HG03469 (cell line): ENCODE measurements around the gene GCAT.

ENCODE experiments used
- ATAC-seq: cut with Tn5 transposase; IDR thresholded peaks from one replicate; pipeline ENCODE4 v1.9.1; 2021; ENCODE audit warnings: mild to moderate bottlenecking, moderate library complexity, moderate number of reproducible peaks; ENCODE audit not compliant: unreplicated experiment

GCAT gene

GRCh38 chr22:37831472-37831871, 23.7 kb downstream of the GCAT start:
- no peak for ATAC-seq

DNA sequence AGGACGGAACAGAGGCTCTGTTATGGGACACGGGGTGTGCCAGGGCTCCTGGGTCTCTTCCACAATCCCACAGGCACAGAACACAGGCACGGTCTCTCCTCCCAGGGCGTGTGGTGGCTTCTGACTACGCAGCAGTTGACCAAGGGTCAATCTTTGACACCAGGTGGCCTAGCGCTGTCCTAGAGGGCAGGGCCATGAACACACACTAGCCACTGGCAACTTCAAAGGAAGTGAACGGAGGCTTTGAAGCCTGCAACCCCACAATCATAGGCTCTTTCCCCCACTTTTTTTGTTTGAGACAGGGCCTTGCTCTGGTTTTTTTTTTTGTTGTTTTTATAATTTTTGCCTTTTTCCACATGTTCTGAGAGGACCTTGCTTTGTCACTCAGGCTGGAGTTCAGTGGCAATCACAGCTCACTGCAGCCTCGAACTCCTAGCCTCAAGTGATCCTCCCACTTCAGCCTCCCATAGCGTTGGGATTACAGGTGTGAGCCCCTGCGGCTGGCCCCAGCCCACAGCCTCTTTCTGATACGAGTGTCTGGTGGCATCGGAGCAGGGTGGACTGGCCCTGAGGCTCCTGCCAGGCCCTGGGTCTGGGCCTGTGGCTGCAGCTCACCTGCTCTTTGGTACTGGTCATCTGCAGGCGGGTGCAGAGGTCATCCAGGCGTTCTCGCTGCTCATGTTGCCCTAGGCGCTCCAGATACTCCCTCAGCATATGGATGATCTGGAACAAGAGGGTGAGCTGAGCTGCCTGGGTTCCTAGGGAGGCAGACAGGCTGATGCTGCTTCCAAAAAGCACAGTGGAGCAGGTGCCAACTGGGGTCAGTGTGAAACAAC, 24.5 kb downstream of the GCAT start:
- ATAC-seq = no peak

GRCh38 chr22:37842015-37842793, 34.5 kb downstream of the GCAT start:
- ATAC-seq = no peak

- ATAC-seq = peak; percentile 23
Observed at GRCh38 chr22:37843741-37844089, 36.0 kb downstream of the GCAT start.

GRCh38 chr22:37844904-37845329, 37.2 kb downstream of the GCAT start:
- no peak for ATAC-seq

DNA sequence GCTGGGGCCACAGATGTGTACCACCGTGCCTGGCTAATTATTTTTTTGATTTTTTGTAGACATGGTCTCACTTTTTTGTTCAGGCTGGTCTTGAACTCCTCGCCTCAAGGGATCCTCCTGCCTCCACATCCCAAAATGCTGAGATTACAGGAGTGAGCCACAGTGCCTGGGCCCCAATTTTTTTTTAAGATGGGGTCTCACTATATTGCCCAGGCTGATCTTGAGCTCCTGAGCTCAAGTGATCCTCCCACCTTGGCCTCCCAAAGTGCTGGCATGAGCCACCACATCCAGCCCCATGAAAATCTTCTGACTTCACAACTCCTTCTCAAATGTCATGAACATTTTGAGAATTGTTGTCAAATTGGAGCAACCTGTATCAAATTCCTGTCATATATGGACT, 38.7 kb downstream of the GCAT start:
- no peak for ATAC-seq

DNA sequence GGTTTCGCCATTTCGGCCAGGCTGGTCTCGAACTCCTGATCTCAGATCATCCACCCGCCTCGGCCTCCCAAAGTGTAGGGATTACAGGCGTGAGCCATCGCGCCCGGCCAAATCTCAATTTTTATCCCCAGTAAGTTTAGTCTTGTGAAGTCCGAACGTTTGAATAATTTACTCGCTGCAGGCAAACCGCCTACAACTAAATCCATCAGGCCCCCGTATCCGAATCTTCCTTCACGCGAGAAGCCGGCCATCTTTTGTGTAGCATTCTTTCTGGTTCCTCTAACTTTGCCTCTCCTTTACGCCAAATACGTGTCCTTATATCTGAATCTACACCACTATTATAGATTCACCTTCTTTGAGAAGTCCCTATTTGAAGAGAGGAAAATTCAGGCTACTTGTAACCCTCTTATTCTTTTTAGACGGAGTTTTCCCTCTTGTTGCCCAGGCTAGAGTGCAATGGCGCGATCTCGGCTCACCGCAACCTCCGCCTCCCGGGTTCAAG, 40.9 kb downstream of the GCAT start:
- ATAC-seq = no peak

DNA sequence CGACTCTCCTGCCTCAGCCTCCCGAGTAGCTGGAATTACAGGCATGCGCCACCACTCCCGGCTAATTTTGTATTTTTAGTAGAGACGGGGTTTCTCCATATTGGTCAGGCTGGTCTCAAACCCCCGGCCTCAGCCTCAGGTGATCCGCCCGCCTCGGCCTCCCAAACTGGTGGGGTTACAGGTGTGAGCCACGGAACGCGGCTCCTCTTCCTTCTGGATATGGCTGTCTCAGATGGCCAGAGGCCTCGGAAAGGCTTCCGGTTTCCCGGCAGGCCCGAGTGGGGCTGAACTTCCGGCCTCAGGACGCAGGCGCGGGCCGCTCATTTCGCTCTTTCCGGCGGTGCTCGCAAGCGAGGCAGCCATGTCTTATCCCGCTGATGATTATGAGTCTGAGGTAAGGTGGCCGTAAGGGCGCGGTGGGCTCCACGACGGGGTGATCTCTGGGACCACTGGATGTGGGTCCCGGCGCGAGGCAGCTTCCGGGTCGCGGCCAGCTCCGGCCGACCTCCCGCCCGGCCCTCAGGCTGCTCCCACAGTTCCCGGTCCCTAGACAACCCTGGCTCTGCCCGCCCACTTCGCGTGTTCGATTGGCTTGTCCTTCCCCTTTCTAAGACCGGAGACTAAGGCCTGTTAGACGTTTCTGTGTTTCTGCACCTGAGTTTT, 41.5 kb downstream of the GCAT start, which contains the start of gene EIF3L:
Gene EIF3L, plus strand, starts transcription at position 331 of the 663 bp plus-strand sequence. Its CDS starts 31 bp downstream, at position 362.
- peak; percentile 39 for ATAC-seq

- no peak for ATAC-seq
Observed at GRCh38 chr22:37850801-37851200, 43.1 kb downstream of the GCAT start.

- no peak for ATAC-seq
Observed at GRCh38 chr22:37852418-37852817, 44.7 kb downstream of the GCAT start.

DNA sequence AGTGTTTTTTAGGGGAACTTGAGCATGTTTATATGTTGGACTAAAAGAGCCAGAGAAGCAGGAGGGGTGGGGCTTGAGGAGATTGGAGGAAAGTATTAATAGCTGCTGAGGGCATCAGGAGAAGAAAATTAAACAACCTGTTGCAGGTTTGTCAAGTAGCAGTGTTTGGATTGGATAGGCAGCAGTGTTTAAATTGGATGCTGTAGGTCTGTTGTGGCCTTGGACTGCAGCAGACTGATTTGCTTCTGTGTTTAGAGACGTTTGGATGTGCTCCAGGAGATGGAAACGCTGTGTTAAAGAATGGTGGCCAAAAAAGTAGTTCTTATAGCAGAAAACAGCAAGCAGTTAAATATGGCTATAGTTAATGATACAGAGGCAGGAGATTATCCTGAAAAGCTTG, 47.2 kb downstream of the GCAT start:
- no peak for ATAC-seq

DNA sequence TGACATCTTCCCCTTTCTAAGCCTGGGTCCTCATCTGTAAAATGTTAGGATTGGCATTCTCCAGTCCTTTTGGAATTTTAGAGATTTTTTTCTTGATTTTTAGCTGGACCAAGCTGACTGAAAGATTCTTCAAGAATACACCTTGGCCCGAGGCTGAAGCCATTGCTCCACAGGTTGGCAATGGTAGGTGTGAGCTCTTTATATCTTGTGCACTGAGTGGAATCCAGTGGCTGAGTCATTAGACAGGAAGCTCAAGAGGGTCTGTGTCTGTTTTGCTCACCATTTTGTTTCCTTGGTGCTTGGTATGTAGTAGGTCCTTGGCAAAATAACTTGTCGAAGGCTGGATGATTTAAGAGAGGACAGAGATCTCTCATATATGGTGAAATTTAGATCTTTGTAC, 47.7 kb downstream of the GCAT start:
- no peak for ATAC-seq

DNA sequence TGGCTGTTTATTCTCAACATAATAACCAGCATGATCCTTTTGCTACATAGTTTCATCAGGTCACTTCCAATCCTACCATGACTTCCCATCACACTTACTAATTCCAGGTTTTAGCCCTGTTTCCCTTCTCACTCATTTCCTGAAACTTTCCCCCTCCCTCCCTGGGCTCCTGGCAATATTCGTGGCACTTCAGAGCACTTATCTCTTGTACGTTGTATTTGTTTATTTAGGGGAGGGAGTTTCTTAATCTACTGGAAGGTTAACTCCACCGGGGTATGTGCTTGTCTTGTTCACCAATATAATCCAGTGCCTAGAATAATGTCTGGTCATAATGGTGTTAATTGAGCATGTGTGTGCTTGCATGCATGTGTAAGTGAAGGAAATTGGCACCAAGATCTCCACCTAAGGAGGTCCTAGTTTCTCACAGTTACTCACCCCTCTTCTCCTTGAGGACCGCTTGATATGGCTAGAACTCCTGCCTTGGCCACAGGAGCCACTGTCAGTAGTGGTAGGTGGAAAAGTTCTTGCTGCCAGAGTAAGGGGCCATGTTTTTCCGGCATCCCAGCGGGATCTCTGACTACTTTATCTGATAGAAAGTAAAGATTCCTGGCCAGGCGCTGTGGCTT, 53.2 kb downstream of the GCAT start:
- ATAC-seq = no peak

- no peak for ATAC-seq
Observed at GRCh38 chr22:37862570-37863325, 55.0 kb downstream of the GCAT start.

DNA sequence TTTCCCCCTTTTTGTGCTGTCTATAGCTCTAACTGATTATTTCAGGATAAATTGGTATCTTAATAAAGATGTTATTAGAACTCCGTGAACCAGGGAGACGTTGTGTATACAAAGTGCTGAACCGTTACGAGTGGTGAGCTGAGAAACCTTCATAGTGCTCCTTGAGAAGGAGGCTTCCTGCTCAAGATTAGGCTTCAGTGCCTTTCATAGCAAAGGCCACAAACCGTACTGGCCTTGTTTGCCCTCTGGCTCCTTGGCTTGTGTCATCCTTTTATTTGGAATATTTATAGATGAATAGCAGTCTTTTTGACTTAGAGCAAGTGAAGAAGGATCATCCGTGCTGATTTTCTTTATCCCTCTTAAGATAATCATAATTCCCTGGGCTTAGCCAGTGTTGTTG, 57.8 kb downstream of the GCAT start:
- no peak for ATAC-seq
